DOHH2 (cell line): ENCODE data around the gene SLC22A12.

Experiments used
- CTCF ChIP-seq: fragments of 200-600 bp; sonication (generic); IDR thresholded peaks from one replicate; pipeline ENCODE4 v1.5.1; 2014; ENCODE audit warnings: antibody characterized with exemption, mild to moderate bottlenecking, low read depth, low read length; ENCODE audit not compliant: poor library complexity, severe bottlenecking
- EZH2phosphoT487 ChIP-seq: fragments of 200-600 bp; sonication (generic); IDR thresholded peaks from 2 replicates; pipeline ENCODE4 v1.6.1; 2017; ENCODE audit warnings: borderline replicate concordance, mild to moderate bottlenecking, antibody characterized with exemption, low read length, moderate library complexity, mixed read lengths

- no peak for TF ChIP-seq CTCF
- TF ChIP-seq EZH2phosphoT487, result no peak
Observed at GRCh38 chr11:64631675-64632074, 40.7 kb downstream of the SLC22A12 start.
